Loucy (cell line): ENCODE data around the gene AMPH.

ENCODE experiments used
- EZH2phosphoT487 ChIP-seq: fragments of 200-600 bp; IDR thresholded peaks from 2 replicates; pipeline ENCODE4 v1.6.1; 2018; ENCODE audit warnings: antibody characterized with exemption, mild to moderate bottlenecking, moderate library complexity, borderline replicate concordance
- TF ChIP-seq, protein P1 (sequence below): fragments of 200-600 bp; sonication (generic); conservative IDR thresholded peaks from 2 replicates; pipeline ENCODE4 v1.5.1; 2014; ENCODE audit warnings: mild to moderate bottlenecking, antibody characterized with exemption, low read length

DNA sequence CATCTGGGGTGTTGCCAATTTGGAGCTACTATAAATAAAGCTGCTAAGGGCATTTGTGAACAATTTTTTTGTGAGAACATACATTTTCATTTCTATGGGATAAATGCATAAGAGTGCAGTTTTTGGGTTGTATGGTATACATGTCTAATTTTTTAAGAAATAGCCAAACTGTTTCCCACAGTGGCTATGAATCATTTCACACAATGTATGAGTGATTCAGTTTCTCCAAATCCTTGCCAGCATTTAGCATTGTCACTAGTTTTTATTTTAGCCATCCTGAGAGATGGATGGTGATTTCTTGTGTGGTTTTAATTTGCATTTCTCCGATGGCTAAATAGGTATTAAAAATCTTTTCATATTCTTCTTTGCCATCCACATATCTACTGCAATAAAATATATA is 105.3 kb downstream of the AMPH start:
- TF ChIP-seq, protein P1, sequence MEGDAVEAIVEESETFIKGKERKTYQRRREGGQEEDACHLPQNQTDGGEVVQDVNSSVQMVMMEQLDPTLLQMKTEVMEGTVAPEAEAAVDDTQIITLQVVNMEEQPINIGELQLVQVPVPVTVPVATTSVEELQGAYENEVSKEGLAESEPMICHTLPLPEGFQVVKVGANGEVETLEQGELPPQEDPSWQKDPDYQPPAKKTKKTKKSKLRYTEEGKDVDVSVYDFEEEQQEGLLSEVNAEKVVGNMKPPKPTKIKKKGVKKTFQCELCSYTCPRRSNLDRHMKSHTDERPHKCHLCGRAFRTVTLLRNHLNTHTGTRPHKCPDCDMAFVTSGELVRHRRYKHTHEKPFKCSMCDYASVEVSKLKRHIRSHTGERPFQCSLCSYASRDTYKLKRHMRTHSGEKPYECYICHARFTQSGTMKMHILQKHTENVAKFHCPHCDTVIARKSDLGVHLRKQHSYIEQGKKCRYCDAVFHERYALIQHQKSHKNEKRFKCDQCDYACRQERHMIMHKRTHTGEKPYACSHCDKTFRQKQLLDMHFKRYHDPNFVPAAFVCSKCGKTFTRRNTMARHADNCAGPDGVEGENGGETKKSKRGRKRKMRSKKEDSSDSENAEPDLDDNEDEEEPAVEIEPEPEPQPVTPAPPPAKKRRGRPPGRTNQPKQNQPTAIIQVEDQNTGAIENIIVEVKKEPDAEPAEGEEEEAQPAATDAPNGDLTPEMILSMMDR: no peak
- no peak for TF ChIP-seq EZH2phosphoT487
